HG03342 (cell line): ENCODE measurements around the gene SLC12A4.

Source experiments
- ATAC-seq: cut with Tn5 transposase; IDR thresholded peaks from one replicate; pipeline ENCODE4 v1.9.1; 2021; ENCODE audit warnings: mild to moderate bottlenecking, moderate library complexity; ENCODE audit not compliant: unreplicated experiment

SLC12A4 gene

DNA sequence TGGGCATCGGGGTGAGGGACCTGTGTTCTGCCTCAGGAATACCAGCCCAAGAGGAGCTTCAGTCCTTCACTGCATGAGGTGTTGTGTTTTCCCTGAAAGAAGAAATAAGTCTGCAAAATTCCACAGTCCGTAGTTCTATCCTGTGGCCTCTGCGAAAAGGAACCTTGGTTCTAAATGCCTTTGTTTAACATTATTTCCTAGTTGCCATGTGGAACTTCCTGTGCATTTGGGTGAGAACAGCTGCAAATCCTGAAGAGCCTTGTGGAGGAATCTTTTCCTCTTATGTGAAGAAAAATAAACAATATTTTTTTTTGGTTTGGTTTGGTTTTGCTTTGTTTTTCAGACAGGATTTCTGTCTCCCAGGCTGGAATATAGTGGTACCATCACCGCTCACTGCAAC lies 65.6 kb downstream of the SLC12A4 start:
- ATAC-seq, result no peak

DNA sequence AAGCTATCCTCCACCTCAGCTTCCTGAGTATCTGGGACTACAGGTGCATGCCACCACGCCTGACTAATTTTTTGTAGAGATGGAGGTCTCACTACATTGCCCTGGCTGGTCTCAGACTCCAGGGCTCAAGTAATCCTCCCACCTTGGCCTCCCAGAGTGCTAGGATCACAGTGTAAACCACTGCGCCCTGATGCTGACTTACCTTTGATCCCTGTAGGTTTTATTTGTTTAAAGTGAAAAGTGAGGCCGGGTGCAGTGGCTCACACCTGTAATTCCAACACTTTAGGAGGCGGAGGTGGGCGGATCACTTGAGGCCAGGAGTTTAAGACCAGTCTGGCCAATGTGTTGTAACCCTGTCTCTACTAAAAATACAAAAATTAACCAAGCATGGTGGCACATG lies 66.7 kb downstream of the SLC12A4 start:
- ATAC-seq, result no peak

DNA sequence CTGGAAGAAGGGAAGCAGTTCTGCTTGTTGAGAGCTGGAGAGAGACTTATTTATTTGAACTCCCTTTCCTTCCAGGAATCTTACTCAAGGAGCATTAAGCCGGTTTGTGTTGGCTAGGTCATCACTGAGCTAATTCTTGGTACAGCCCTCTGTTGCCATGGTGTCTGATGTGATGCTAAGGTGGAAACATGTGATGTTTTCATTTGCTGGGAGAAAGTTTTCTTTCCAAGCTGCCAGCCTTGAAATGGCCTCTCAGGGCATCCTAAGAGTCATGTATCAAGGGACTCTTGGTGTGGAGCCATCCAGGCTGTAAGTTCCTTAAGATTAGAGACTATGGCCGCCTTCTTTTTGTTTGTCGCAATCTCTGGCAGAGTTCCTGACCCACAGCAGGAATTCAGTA lies 71.2 kb downstream of the SLC12A4 start:
- no peak for ATAC-seq

DNA sequence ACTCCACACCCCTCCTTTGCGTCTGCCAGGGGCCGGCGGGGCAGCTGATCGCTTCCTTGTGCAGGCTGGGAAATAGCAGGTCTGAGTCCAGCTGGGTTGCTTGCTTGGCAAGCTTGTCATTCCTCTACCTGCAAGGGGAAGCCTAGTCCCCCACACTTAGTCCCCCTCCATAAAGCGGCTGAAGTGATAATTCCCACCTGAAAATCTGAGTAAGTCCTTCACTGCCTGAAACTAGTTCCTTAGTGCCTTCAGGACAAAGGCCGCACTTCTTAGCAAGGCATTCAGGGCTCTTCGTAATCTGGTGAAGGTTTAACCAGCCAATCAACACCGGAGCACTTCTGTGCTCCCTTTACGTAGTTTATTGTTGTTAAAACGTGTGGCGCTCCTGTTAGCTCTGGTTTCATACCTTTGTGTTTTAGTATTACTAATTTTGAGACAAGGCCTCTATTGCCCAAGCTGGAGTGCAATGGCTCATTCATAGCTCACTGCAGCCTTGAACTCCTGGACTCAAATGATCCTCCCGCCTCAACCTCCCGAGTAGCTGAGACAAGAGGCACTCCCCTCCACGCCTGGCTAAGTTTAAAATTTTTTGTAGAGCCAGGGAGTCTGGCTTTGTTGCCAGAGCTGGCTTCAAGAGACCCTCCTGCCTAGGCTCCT lies 74.6 kb downstream of the SLC12A4 start:
- ATAC-seq, result no peak
